ENCODE measurements around the gene ODAD2.
"Not testable (repeated sequence)": the region's sequence is repeated elsewhere in the genome, so short reads cannot be mapped to it uniquely, and the experiment has no call there.

Gene ODAD2

DNA sequence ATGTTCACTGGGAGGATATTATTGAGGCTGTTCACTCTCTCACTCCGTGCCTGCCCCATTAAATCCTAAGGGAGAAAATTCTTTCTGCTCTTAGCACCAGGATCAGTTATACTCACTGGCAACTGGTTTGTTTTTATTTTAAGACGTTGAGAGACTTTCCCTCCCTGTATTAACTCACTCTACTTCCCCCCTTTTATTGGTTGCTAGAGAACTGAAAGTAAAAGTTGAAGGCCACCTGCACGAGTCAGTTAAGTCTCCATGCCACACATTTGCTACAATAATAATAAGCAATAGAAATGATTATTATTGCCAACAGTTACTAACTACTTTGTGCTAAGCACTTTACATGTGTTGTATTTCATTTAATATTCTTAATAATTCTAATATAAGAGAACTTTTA, 40.5 kb downstream of the ODAD2 start:
- DNase-seq: not testable (repeated sequence)

DNA sequence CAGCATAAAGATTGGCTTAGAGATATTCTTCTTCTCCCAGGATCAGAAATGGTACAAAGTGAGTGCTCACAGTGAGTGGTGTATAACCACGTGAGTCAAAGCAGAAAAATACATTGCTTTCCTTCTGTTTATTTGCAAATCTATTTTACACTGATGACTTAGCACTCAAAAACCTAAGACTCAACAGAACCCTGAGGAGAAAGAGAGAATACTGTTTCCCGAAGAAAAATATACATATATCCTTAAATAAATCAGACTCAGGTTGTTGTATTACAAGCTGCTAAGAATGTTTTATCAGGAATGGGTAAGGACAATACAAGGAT, 48.7 kb downstream of the ODAD2 start:
- no peak for DNase-seq

DNA sequence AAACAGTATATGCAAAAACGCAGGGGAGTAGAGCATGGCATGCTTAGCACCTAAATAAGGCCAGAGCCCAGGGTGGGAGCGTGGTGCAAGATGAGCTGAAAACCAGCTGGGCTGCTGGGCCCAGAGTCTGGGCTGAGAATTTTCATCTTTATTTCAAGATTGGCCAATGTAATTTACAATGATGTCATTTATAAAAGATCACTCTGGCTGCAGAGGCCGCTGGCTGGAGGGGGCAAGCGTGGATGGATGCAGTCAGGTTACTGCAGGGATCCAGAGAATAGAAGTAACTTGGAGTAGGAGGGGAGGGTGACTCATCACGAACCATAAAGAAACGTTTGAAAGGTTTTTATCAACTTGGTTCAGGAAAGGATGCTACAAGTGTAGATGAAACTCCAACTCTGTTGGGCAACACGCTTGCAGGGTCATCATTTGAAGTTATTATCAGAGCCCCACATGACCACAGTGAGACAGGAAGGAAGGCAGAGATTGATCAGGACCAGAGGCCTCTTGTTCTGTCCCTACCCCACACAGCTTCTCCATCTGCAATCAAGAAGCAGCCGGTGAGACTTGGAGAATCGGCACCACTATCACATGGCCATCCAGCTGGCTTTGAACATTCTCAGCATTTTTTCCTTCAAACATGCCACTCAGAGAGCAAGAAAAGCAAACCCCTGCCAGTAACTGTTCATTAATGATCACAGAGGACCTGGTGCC, 49.2 kb downstream of the ODAD2 start:
- no peak for DNase-seq

DNA sequence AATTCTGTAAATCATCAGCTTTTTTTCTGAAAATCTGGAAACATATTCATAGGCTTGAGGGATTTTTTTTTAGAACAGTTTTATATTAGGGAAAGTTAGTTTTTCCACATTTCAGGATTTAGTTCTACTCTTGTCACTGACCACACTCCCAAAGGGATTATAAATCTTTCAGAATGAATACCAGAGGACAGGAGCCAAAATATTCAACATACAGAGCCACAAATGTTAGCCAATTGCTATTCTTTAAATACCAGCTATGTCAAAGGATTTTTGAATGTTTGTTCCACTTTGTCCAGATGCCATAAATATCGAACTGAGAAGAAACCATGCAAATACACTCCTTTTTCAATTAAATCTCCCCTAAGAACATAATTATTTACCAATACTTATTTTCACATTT, 50.7 kb downstream of the ODAD2 start:
- DNase-seq: no peak

DNA sequence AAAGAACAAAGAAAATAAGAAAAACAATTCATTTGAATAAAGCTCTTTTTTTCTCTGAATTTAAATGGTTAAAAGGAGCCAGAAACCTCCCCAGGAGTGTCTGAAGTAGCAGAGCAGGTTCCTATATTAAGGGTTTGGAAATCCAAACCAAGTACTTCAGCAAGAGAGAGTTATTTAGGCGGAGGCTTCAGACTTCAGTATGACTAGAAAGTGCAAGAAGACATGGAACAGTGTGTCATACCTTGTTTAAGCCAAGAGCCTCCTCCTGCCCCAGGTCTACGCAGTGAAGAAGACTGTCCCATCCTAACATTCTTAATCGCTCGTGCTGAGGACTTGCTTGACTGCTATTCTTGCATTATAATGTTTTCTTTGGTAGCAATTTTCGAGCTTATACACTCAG, 51.3 kb downstream of the ODAD2 start:
- DNase-seq: no peak

DNA sequence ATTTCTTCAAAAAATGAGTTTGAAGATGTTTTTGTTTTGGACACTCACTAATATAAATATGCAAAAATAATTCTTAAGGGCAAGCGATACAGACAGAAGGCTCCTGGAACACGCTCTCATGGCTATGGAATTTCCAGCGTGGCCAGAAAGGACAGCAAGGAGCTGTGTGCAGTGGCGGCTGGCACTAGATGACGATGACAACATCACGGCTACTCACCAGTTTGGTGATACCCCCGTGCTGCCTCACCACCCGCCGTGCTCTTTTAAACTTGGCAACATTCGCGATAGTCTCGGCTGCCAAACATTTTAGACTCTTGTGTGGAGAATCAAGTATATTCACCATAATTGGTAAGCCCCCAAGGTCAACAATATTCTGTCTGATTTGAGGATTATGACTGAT, 54.9 kb downstream of the ODAD2 start:
- DNase-seq: no peak

DNA sequence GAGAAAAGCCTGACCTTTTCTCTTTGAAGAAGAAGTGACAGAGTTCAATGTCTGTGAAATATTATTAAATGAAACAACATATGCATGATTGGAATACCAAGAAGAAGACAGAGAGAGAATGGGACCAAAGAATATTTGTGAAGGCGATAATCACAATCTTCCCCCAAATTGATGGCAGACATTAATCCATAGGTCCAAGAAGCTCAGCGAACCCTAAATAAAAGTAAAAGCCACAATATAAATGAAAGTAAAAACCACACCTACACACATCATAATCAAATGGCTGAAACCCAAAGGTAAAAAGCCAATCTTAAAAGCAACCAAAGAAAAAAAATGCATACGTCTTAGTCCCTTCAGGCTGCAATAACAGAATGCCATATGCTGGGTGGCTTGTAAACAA, 84.0 kb downstream of the ODAD2 start:
- DNase-seq: no peak

DNA sequence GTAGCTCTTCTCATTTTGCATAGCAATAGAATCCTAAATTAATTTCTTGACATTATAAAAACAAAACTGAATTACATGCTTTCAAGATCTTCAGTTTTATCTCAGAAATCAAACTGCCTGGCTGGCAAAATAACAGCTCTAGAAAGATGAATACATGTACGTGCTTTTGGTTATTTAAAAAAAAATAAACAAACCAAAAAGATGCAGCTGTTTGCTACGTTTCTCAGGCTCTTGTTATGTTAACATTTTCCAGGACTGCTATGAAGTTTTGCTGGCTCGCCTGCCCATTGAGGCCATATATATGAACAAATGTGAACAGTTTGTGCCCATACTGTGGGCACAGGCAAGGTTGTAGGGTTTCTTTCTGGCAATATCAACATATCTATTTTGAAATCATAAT, 86.6 kb downstream of the ODAD2 start:
- DNase-seq: no peak

DNA sequence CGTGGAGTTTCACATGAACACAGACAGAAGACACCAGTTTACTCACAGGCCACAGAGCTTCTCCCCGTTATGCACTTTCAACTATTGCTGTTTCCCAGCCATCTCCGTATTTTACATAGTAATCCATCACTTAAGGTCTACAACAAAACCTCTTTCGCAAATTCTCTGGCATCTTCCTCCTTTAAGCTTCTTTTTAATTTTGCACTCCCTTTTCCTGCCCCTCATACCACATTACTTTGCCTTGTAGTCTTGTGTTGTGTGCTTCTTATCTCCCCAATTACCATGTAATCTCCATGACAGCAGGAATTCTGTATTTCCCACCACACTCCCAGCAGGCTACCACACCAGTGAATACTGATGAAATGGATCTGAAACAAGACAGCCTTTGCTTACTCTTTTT, 87.3 kb downstream of the ODAD2 start:
- DNase-seq: no peak

DNA sequence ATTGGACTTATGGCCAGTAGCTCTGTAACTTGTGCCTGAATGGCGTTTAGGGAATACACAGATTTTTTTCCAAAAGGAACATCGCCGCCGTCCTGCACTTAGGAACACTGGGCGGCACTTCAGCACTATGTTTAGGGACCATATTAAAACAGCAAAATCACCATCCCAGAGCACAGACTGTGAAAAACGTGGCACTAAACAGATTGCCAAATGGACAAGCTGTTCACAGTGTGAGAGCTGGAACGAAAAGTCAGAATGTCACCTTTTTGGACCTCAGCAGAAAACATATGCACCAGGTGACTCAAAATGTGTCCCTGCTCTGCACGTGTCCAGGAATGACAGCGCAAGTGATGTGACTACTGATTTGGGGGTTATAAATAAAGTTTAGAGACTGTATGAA, 87.9 kb downstream of the ODAD2 start:
- no peak for DNase-seq

DNA sequence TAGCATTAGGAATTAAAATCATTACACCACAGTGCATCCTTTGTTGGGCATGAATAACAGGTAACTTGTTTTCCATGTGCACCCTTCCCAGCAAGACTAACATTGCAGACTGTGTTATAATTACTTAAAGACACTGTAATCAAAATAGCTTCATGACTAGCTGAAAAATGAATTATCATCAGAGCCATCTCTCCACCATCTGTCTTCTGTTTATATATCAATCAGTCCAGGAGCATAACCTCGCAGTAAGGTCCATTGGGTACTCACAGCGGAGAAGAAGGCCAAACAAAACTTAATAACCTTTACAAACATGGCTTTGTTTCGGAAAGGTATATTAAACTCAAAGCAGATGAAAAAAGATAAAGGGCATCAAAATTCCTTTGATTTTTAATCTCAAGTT, 90.6 kb downstream of the ODAD2 start:
- DNase-seq: no peak

DNA sequence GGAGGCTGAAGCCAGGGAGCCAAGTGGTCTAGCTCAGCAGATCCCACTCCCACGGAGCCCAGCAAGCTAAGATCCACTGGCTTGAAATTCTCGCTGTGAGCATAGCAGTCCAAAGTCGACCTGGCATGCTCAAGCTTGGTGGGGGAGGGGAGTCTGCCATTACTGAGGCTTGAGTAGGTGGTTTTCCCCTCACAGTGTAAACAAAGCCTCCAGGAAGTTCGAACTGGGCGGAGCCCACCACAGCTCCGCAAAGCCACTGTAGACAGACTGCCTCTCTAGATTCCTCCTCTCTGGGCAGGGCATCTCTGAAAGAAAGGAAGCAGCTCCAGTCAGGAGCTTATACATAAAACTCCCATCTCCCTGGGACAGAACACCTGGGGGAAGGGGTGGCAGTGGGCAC, 99.4 kb downstream of the ODAD2 start:
- DNase-seq: not testable (repeated sequence)

DNA sequence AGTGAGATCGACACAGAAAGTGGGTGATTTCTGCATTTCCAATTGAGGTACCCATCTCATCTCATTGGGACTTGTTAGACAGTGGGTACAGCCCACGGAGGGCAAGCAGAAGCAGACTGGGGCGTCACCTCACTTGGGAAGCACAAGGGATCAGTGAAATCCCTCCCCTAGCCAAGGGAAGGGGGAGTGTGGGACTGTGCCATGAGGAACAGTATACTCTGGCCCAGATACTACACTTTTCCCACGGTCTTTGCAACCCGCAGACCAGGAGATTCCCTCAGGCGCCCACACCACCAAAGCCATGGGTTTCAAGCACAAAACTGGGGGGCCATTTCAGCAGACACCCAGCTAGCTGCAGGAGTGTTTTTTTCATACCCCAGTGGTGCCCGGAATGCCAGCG, 99.8 kb downstream of the ODAD2 start:
- no peak for DNase-seq

DNA sequence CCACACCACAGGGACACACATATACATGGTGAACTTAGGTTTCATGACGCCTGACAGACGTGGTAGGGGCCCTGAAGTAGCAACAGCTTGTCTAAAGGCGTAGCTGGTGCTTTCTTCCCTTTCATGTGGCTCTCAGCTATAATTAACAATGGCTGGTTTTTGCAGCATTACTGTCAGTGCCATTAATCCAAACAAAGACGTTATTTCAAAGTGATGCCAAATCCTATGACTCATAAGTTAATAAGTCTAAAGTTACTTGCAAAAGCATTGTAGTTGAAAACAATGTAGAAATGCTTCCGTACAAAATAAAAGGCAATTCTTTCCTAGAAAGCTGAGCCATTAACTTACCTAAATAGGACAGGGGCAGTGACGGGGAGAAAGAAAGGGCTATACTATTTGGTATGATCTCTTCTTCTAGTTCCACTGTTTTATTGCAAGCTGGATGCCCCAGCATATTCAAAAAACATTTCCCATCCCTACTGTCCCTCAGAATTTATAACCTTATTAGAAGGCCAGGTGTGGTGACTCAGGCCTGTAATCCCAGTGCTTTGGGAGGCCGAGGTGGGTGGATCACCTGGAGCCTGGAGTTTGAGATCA, 105.4 kb downstream of the ODAD2 start:
- DNase-seq: no peak

DNA sequence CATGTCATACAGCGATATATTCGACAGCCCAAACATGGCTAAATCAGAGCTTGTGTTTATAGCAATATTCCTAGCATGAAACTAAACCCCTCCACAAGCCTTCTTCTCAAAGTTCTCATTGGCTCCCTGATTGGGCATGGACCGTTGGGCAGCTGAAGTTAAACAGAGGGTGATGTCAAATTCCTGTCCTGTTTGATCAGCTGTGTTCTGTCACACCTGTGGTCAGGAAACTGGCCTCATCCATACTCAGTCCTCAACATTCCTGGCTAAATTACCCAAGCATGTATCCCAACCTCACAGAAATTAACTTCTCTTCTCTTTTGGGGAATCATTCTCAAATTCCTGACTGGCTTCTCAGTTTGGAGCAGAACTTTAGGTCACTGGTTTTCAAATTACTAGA, 107.9 kb downstream of the ODAD2 start:
- DNase-seq: no peak

DNA sequence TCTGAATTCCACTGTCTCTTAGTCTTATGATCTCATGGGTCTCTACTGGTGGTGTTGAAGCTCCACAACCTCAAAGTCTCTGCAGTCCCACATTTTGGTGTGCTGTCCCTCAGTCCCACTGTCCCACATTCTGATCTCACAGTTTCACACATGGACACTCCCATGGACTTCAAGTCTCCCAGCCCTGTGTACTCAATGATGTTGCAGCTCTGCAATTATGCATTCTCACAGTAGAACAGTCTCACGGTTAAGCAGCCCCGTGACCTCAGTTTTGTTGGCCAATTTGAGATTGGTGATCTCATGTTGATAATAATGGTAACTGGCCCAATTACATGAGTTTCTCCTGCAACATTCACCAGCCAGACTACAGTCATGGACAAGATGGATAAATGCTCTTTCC, 109.4 kb downstream of the ODAD2 start:
- no peak for DNase-seq

DNA sequence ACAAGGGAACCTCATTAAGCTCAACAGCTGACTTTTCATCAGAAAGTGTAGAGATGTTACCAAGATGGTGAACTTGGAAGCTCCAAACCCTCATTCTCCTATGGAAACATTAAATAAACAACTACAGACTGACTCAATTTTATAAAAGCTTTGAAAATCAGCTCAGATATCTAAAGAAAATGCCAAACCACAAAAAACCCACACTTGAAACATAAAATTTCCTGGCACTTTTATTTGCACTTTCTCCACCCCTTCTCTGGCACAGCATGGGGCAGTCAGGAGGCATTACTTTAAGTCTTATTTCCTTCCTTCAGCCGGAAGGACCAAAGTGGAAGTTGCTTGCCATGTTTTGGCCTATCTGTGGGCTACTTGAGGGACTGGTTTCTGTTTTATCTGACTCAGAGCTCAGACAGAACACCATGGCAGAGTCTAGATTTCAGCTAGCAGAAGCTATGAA, 114.7 kb downstream of the ODAD2 start:
- DNase-seq: no peak

DNA sequence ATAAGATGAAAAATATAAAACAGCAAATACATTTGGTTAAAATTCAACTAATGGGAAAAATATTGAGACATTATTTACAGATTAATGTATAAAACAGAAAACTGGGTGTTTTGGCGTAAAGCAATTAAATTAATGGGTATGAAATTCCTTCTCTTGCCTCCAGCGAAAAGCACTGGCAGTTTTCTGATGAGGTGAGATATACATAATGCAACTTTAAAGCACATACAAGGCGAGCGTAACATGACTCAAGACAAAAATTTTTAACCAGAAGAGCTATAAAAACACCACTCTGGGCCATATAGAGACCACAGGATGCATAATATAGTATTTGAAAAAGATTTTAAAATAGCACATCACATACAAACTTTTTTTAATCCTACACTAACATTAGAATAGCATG, 120.6 kb downstream of the ODAD2 start:
- DNase-seq: no peak

DNA sequence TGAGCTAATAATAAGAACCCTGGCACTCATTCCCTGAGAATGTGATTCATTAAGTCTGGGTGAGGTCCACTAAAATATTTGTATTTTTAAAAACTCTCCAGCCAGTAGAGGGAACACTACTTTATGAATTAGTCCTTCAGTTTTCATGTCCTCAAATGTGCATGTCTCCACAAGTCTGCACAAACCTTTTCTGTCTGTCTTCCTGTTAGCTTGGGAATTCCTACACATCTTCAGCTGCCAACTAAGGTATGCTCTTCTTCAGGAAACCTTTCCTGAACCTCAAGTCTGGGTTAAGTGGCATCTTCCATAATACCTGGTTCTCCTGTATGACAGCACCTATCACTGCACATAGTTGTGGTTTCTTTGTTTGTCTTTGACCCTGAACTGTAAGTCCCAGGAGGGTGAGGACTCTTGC, 133.7 kb downstream of the ODAD2 start:
- DNase-seq: no peak

DNA sequence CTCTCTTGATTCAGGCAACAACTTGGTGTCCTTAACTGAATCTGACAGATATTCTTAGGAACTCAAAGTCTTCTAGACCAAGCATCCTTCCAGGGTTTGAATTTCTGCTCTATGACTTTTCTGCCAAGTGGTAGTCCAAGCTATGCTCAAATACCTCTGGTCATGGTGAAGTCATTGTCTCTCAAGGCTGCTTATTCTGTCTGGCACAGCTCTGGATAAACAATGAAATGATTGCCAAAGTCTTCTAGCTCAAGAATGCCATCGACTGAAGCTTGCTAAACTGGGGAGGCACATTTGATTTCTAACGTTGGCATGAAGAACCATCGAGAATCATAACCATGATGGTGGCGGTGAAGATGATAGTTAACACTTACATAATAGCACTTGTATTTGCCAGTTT, 137.1 kb downstream of the ODAD2 start:
- DNase-seq: no peak

DNA sequence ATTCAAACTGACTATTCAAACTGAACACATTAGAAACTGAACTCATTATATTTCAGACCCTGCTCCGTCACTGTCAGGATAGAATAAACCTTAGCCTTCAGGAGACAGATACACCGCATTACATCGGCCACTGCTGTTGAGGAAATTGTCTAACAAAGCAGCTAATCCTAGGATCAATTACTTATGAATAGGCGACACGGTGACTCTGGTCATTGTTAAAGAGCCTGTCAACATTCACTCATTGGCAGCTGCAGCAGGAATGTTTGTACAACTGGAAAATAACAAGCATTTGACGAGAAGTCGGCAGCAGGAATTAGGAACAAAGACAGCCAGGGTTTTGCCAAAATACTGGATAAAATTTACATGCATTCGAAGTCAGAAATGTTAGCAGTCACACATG, 141.3 kb downstream of the ODAD2 start:
- no peak for DNase-seq

DNA sequence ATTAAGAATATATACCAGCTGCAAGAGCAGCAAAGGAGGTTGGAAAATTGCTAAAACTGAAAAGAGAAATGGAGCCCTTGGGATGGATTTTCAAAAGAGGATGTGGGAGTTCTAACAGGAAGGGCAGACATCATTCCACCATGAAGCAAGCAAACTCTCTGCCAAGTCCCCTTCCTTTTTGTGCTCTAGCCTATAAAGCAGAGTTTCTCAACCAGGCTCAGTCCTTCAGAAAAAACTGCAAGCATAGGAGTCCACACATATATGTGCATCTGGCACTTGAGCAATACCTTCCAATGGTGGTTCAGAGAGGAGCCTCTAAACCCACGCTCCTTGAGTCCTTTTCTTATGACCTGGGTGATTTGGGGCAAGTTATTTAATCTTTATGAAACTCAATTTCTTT, 154.7 kb downstream of the ODAD2 start:
- DNase-seq: no peak

DNA sequence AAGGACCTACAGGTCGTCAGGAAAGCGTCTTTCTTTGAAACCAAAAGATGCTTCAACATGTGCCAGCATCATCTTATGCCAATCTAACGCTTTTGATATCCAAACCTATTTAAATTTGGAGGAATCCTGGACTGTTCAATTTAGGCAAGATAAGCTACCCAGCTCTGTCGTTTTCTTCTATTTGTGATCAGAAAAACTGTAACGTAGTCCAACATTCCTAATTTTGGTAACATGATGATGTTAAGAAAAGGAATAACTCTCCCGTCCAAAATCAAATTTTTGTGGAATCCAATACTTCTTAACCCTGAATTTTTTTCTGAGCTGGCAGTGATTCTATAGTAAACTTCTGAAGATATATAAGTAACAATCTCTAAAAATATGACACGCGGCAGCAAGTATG, 160.0 kb downstream of the ODAD2 start:
- DNase-seq: no peak

DNA sequence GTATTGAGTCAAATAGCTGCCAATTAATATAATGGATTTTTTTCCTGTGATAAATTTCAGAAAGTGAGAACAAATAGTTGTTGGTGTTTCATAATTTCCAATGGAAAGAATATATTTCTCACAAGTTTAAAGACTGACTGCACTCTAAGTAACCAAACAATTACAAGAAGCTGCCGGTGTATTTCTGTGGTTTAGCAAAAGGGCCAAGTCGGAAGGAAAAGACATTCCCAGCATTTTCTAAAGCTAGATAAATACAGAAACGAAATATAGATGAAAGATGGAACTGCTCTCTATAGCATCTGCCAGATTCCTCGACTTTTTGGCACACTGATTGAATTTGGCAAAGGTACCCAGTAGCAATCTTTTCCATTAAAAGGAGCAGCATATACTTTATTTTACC, 160.5 kb downstream of the ODAD2 start:
- DNase-seq: no peak

DNA sequence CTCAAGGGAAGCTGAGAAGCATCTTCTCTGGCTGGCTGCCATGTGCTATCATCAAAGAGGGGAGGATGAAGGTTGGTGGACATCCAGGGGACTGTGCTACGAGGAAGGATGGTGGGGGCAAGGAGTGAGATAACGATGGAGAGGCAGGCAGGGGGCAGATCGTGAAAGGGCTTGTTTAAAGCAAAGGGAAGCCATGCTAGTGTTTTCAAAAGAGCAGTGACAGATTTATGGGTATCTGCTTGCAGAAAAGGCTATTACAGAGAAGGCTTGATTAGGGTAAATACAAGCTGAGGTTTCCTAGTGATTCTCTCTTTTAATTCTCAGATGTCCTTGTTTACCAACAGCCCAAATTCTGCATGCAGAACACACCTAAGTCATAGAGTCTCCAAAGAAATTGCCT, 164.4 kb downstream of the ODAD2 start:
- no peak for DNase-seq

Data from stimulated activated CD4-positive, alpha-beta T cell treated with anti-CD3 and anti-CD28 coated beads, Interleukin-2, amount 100 ng/mL, for 24 hours (primary cell).